GM20431 (cell line): Measurements from ENCODE around the gene PSORS1C1.

Source experiments
- in situ Hi-C: fragments of 300-500 bp; cut with MseI, MboI; formaldehyde crosslinking; loops from one replicate; pipeline ENCODE4 v1.15.0; 2020; ENCODE audit warnings: low sequenced_read_pairs; ENCODE audit not compliant: unreplicated experiment

PSORS1C1 gene

DNA sequence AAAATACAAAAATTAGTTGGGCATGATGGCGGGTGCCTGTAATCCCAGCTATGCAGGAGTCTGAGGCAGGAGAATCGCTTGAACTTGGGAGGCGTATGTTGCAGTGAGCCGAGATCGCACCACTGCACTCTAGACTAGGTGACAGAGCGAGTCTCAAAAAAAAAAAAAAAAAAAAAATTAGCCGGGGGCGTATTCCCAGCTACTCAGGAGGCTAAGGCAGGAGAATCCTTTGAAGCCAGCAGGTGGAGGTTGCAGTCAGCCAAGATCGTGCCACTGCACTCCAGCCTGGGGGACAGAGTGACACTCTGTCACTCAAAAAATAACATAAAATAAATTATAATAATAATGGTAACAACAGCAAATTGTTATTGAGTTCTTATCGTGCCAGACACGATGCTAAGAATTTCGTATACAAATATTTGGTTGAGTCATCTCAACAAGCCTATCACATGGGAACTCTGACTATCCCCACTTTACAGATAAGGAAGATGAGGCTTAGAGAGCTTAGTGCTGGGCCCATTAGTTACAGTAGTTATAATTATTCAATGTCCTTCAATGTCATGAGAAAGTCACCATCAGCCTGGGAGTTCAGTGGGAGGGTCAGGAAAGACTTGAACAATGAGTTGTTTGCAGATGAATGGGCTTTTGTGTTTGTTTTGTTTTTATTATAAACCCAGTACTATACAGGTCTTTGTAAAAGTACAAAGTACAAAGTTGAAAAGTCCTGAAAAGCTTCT is 21.7 kb upstream of the PSORS1C1 start:
- in situ Hi-C loops: no loop called here

GRCh38 chr6:31094389-31094881 is 20.2 kb upstream of the PSORS1C1 start:
- in situ Hi-C loops: no loop called here

GRCh38 chr6:31096215-31096614 is 18.4 kb upstream of the PSORS1C1 start:
- in situ Hi-C loops: no loop called here

DNA sequence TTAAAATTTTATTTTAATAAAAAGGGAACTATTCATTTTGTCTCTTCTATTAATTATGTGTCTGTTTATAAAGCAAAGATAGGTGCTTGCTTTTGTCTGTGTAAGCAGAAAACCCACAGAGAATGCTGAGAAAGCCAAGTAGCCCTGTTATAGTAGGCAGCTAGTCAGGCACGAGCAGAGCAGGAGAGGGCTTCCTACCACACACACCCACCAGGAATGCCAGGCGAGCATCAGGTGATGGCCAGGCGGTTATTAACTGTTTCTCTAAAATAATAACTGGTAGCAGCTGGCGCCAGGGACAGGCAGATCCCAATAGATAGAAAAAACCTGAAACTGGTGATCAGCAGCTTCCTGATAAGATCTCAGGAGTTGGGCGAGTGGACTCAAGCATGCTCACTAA is 17.9 kb upstream of the PSORS1C1 start:
- in situ Hi-C loops: no loop called here

DNA sequence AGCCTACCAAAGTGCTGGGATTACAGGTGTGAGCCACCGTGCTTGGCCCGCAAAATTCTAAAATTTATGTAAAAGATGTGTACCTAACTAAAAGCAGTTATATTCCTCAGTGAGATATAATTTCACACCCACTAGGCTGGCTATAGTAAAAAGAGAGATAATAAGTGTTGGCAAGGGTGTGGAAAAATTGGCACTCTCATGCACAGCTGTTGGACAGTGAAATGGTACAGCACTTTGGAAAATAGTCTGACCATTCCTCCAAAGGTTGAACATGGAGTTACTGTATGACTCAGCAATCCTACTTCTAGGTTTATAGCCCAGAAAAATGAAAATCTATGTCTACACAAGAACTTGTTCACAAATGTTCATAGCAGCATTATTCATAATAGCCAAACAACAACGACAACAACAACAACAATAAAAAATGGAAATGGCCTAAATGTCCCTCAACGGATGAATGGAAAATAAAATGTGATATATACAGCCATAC is 16.1 kb upstream of the PSORS1C1 start:
- in situ Hi-C loops: no loop called here

GRCh38 chr6:31103136-31103535 is 11.5 kb upstream of the PSORS1C1 start:
- in situ Hi-C loops: no loop called here

- in situ Hi-C loops: no loop called here
Observed at GRCh38 chr6:31107052-31107451, 7.5 kb upstream of the PSORS1C1 start.

- in situ Hi-C loops: no loop called here
Observed at GRCh38 chr6:31110825-31111582, 3.6 kb upstream of the PSORS1C1 start.

- in situ Hi-C loops: no loop called here
Observed at GRCh38 chr6:31111712-31112111, 2.9 kb upstream of the PSORS1C1 start.

GRCh38 chr6:31112478-31112877 is 2.1 kb upstream of the PSORS1C1 start, which contains the start of gene C6orf15:
Gene C6orf15, minus strand, starts transcription at chr6:31112575. Its CDS starts 20 bp downstream, at chr6:31112555.
- in situ Hi-C loops: no loop called here

DNA sequence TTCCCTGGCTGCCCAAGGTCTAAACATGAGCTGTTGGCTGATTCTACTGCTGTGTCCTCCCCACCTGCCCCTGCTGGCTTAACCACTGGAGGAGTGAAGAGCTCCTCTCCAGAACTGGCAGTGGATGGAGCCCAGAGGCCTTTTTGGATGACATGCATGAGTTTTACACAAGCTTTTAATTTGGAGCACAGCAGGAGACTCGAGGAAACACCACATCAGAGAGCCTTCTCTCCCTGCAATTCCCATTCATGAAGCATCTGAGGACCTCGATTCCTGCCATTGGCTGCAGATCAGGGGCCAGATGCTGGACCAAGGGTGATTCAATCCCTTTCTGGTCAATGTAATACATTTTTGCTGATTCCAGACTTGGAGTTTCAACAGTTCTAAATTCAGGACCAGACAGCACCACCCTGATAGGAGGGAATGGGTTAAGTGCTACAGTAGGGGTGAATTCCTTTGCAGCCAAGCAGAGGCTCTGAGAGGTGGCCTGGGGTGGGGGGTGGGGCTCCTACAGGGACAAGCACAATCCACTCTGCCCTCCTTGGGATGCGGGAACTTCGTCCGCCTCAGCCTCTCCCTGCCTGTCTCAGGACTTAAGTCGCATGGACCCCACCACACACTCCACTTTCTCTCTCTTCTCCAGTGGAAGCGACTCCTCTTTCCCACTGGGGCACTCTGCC is 599 bp upstream of the PSORS1C1 start:
- in situ Hi-C loops: no loop called here

- in situ Hi-C loops: no loop called here
Observed at GRCh38 chr6:31114970-31115849, 610 bp downstream of the PSORS1C1 start.

DNA sequence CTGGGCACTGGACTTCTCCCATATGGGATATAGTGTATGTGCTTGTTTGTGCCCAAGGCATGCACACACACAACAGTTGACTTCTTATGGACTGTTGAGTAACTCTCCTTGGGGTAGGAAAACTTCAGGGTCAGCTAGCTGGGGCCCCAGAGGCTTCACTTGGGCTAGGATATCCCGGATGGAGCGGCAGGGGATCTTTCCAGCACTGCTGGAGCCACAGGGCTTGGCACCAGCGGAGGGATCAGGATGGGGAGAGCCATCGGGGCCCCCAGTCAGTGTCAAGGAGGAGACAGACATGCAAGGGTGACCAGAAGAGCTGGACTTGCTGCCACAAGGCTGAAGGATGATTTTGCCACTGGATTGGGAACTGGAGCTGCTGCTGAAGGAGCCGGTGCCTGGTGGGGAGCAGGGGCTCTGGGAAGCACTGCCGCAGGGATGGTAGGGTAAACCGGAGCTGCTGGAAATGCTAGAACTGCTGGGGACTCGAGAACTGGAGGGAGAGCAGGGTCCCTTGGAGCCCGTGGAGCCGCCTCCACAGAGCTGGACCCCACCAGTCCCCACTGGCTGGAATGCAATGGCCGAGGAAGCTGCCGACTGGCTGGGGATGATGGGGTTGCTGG is 1.5 kb downstream of the PSORS1C1 start:
- in situ Hi-C loops: no loop called here

DNA sequence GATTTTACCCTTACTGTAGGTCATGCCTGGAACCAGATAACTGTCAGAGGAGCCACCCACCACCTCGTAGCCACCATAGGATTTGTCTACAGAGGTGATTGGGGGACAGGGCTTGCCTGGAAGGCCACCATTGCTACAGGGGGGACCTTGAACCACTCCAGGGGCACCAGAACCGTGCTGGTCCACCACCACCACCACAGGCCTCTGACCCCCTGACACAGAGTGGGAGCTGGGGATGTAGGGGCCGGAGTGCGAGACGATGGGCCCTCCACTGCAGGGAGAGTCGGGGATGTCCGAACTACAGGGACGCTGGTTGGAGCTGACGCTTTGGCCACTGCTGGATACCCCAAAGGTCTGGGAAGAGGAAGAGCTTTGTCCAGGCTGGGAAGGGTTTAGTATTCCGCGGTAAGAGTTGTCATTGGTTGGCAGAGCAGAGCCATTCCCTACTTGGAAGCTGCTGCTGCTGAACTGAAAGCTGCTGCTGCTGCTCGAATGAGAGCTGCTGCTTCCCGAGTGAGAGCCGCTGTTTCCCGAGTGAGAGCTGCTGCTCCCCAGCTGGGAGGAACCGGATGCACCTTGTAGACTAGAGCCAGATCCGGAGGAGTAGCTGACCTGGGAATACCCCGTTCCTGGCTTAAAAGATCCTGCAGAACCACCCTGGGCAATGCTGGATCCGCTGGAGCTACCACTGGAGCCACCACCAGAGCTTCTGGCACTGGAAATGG is 2.2 kb downstream of the PSORS1C1 start:
- in situ Hi-C loops: no loop called here

DNA sequence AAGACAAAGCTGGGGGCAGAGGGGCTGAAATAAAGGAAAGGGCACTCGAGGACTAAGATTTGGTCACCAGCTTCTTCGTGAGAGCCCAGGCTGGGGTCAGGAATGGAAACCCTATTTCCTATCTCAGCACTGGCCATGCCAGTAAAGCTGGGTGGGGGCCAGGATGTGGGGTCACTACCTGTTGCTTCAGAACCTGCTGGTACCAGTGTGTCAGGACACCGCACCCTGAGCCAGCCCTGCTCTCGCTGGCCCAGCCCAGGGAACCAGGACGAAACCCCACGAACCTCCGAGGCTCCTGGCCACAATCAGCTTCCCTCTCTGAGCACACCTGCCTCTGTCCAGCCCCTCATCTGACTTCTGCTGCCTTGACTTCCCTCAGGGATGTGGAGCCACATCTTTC is 3.6 kb downstream of the PSORS1C1 start:
- in situ Hi-C loops: no loop called here

- in situ Hi-C loops: no loop called here
Observed at GRCh38 chr6:31120151-31120915, 5.7 kb downstream of the PSORS1C1 start, which contains the start of gene CDSN. Gene CDSN, minus strand, starts transcription at chr6:31120446. Its CDS starts 27 bp downstream, at chr6:31120419.

DNA sequence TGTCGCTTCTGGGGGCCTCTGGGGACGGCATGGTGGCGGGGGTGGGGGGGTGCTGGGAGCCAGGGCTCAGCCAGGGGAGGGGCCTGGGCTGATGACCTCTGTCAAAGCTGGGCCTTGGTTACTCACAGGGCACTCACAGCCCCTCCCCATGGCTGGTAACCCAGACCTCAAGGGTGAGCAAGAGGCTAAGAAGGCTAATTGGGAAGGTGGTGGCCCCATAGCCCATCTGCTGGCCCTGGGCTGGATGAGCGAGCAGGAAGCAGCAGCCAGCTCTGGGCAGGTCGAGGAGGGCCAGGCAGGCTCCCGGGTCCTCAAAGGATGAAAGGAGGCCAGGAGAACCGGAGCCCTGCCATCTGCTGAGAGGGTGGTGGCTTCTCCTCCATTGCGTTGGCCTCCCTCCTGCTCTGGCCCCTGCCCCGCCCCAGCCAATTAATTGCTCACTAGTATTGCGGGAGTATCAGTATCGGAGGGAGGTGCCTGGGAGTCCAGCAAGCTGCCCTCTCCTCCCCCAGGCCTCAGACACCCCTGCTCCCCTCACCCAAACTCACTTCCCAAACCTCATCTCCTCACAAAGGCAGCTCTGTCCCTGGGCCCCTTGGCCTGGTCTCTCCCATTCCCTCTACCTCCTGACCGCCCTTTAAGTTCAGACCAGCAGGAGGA is 6.7 kb downstream of the PSORS1C1 start:
- in situ Hi-C loops: no loop called here
